GM19240 (cell line): ENCODE results near the gene RASD2.
A peak's percentile ranks its signal among the peaks of the same experiment; 100 is the strongest.

Experiments used
- DNase-seq: peaks from one replicate; pipeline ENCODE4 v3.0.0; 2011; ENCODE audit warnings: low spot score; ENCODE audit not compliant: insufficient read length

Gene RASD2

DNA sequence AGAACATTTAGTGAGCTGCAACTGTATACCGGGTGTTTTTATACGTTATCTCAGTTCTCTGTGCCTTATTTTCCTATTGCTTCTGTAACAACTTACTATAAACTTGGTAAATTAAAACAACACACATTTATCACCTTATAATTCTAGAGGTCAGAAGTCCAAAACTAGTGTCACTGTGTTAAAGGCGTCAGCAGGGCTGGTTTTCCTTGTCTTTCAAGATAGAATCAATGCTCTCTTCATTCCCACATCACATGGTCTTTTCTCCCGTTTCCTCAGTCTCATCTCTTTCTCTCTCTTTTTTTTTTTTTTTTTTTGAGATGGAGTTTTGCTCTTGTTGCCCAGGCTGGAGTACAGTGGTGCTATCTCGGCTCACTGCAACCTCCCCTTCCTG, 40.4 kb downstream of the RASD2 start:
- DNase-seq: no peak

DNA sequence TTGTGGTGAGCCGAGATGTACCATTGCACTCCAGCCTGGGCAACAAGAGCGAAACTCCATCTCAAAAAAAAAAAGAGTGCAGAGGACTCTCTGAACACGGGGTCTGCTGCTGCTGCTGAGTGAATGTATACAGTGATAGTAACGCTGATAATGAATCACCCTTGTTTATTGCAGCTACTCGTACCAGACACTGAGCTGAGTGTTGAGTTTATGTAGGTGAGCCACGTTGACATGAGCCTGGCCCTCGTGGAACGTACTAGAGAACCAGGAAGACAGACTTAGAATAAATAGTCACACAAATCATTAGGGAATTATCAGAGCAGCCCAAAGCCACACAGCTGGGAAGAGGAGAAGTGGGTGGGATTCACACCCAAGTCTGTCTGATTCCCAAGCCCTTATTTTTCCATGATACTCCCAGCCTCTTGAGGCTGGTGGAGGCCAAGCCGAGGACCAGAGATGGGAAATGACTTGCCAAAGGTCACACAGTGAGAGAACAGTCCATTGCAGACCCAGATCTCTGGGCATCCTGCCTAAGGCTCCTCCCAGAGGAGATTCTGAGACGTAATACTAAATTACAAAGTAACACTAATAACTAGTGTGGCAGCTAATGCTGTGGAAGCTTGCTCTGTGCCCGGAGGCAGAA, 41.7 kb downstream of the RASD2 start:
- DNase-seq: no peak

DNA sequence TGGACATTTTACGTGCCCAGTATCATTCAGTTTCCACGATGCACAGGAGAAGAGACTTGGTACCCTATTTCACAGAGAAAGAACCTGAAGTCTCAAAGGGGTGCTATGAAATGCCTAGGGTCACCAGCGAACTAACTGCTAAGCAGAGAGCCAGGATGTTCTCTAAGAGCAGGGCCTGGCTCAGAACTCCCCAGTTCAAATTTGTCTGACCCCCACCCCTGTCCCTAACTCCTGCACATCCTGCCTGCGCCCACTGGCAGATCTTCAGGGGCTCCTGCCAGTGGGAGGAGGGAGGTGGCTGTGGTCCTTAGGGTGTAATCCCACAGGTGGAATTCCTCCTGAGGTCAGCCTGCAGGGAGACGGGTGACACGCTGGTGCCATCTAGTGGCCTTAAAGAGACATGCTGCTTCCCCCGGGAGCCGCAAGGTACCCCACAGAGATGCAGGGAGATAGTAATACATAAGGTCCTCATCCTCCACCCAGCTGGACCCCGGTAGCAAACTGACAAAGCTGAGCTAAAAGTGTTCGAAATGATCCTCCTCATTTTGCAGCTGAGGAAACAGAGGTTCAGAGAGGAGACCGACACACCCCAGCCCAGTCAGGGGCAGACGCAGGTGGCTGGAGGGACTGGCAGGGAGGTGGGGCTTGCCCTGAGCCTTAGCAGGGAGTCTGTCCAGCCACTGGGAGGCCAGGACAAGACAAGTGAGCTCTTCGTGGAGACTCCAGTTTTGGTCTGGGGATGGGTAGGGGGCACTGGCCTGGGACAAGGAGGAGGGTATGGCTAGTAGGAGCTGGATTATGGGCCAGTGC, 42.4 kb downstream of the RASD2 start:
- peak; percentile 87 for DNase-seq

DNA sequence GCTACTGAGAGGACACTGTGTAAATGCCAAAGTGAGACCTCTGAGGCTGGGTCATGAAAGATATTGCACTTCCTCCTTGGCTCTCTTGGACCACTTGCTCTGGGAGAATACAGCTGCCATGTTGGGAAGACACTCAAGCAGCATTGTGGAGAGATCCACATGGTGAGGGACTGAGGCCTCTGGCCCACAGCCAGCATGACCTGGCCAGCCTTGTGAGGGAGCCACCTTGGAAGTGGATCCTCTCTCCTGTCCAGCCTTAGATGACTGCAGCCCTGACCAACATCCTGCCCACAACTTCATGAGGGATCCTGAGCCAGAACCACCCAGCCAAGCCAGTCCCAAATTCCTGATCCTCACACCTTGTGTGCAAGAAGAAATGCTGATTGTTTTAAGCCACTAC, 46.1 kb downstream of the RASD2 start:
- no peak for DNase-seq

DNA sequence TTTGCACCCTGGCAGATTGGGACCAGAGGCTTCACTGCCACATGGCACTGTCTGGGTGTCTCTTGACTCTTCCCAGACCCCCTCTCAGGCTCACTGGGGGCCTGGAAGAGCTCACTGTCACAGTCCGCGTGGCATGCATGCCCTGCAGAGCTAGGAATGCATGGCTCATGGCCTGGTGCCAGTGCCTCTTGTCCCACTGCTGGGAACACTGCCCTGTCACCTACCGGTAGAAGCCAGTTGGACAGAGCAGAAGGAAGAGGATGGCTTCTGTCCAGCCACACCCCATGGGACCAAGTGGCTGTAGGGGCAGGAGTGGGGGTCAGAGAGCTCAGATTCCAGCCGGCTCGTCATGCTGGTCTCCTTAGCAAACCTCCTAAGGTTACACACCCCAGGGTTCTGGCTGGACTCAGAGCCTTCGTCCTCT, 46.8 kb downstream of the RASD2 start:
- DNase-seq: no peak

DNA sequence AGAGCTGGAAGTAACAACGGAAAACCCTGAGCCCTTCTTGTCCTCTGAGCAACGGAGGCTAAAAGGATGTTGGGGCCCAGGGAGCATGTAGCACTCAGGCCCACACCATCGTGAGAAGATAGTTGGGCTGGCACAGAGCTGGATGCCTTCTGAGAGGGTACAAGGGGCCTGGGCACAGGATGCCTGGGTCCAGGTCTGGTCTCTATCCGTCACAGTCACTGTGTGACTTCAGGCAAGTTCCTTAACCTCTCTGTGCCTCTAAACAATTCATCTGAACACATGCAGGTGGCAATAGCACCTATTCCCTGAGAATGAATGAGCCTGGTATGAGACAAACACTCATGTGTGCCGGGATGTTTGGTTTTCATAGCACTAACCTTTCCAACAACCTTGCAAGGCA, 47.3 kb downstream of the RASD2 start:
- no peak for DNase-seq

DNA sequence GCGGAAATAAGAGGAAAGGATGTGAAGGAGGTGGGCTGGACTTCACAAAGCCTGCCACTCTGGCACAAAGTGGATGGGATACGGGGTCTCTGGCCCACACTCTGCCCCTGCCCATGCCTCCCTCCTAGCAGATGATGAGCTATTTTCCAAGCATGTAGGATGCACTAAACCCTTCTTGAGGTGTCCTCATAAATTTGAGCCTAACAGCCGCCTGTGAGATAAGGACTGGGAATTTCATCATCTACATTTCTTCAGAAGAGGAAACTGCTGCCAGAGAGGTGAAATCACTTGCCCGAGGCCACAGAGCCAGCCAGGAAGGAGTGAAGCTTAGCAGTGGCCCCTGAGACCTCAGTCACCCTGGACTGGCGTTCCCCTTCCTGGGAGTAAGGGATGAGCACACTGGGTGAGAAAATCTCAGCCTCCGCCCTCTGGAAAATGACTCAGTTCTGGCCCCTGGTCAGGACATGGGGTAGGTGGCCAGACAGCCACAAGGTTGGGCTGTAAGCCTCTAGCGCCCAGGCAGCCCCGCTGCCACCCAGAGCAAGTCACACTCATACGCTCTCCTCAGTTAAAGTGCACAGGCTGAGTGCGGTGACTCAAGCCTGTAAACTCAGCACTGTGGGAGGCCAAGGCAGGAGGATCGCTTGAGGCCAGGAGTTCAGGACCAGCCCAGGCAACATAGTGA, 48.6 kb downstream of the RASD2 start:
- DNase-seq: no peak

DNA sequence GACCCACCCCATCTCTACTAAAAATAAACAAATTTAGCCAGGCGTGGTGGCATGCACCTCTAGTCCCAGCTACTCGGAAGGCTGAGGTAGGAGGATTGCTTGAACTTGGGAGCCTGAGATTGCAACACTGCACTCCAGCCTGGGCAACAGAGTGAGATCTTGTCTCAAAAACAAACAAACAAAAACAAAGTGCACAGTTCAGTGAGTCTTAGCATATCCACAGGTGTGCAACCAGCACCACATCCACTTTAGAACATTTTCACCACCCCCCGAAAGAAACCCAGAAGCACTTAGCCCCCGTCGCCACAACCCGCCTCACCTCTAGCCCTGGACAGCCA, 49.1 kb downstream of the RASD2 start:
- no peak for DNase-seq

DNA sequence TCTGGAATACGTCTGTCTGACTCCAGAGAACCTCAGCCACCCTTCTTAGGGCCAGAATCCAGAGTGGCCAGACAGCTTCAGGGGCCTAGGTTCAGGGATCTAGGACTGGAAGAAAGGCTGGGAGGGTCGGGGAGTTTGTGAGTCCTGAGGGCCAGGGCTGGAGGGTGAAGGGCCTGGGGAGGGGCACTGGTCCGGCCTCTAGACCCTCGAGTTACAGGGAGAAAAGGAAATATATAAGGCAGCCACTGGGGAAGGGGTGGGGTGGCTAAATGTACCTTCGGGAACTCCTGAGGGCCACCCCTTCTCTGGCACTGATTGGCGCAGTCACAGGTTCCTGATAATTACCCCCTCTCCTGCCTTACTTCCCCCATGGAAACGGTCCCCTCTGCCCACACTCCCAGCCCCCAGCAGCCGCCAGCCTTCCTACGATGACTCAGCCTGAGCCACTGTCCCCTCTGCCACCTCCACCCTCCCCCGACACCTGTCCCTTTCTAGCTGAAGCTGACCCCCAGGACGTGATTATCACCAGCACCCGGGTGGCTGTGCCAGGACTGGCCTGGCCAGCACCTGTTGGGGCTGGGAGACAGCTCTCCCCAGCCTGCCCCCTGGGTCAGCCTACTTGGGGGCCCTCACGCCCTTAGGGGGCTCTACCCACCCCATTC, 50.1 kb downstream of the RASD2 start:
- no peak for DNase-seq

DNA sequence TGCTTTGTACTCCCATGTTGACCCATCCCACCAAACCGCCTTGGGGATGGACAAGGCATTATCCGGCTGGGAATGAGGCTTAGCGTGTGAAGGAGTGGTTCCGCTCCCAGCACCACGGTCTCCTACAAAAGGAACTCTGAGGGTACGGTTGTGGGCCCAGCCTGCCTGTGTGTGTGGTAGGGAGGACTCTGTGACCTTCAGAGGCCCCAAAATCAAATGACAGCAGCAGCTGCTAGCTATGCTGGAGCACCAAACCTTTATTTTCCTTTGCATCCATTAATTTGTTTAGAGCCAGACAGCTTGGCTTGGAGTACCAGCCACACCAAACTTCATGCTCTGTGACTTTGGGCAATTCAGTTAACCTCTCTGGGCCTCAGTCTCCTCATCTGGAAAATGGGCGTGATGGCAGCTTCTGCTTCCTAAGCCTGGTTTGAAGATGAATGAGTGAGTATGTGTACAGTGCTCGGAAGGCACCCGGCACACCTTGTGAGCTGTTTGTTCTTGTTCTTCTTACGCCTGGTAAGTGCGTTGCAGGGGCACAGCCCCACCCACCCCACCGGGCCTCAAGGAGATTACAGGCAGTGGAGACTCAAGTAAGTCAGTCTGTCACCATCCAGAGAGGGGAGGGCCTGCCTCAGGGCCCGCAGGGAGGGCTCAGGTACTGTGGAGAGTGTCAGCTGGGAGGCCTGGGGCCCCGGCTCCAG, 51.2 kb downstream of the RASD2 start:
- DNase-seq: no peak

DNA sequence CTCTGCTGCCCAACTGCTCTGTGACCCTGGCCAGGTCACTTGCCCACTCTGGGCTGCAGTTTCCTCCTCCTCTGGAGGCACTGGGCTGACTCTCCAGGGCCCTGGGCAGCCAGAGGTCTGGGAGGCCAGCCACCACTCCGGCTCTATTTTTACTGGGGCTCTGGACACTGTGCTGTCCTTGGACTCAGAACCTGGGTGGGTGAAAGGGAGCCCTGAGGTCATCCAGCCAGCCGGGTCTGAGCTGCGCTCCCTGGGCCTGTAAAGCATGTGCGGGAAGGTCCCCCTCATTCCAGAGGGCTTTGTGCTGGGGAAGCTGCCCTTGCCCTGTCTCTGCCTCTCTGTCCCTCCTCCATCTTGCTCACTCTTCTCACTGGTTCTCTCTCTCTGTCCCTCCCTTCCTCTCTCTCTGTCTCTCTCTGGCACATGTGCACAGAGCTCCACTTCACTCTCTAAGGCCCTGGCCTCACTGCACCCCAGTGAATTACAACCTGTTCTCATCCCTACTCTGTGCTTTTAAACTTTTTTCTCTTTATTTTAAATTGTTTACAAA, 51.9 kb downstream of the RASD2 start:
- DNase-seq: no peak

DNA sequence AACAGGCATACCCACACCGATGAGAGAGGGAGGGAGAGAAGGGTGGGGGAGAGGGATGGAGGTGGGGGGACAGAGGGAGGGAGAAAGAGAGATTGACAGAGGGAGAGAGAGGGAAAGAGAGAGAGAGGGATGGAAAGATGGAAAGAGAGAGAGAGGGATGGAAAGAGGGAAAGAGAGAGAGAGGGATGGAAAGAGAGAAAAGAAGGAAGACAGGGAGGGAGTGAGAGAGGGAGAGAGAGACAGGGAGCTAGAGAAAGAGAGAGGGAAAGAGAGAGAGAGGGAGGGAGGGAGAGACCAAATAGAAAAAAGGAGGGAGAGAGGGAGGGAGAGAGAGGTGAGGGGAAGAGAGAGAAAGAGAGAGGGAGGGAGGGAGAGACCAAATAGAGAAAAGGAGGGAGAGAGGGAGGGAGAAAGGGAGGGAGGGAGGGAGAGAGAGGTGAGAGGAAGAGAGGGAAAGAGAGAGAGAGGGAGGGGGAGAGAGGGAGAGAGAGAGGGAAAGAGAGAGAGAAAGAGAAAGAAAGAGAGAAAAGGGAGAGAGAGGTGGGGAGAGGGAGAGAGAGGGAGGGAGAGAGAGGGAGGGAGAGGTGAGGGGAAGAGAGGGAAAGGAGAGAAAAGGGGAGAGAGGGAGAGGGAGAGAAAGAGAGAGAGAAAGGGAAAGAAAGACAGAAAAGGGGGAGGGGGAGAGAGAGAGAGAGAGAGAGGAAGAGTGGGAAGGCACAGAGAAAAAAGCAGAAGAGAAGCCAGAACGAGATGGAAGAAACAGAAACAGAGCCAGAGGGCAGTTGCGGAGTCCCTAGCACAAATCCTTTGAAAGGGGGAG, 52.6 kb downstream of the RASD2 start:
- no peak for DNase-seq

DNA sequence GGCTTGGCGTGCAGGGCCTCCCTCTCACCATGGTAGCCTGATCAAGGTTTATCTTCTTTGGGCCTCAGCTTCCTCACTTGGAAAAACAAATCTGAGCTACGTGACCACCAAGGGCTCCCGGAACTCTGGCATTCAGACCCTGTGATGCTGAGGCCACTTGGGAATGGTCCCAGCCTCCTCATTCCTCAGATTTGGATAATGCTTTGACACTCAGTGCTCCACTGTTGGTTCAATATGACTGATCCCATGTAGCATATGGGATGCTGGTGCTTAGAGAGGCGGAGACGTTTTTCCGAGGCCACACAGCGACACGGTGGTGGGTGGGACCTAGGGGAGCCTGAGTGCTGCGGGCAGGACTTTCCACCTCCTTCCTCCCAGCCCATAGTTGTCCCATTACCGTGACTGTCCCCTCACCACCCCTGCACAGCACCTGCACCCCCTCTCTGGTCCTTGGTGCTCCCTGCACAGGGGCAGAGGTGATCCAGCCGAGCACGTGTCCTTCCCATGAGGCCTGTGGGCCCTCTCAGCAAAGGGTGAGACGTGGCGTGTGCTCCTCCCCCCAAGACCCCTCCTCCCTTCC, 53.4 kb downstream of the RASD2 start:
- DNase-seq: no peak

DNA sequence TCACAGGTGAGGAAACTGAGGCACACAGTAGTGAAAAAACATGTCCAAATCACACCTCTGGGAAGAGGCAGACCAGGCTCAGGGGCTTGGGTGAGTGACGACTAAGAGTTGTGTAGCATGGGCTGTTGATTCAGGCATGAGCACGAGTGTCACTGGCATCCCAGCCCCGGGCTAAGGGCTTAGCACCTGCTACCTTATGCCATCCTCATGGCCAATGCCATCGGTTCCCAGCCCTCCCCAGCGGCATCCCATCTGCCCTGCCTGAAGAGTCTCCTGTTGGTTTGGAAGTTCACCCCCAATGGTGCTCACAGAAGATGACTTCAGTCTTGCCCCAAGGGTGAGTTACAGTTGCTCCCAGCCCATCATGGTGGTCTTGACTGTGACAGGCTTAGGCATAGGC, 54.1 kb downstream of the RASD2 start:
- no peak for DNase-seq

DNA sequence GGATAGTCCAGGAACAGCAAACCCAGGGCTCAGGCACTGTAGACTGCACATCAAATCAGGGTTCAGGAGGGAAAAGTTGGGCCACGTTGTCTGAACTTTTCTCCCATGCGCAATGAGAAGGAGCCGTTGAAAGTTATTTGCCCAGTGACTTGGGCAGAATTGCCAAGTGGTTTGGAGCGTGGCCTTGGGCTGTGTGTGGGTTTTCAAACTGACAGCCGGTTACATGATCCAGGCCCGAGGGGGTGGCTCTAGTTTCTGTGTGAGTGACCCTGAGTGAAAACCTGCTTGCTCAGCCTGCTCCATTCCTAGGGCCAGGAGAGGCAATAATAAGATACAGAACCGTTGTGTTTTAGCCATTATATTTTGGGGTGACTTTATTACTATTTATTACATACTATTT, 56.2 kb downstream of the RASD2 start:
- DNase-seq: no peak

DNA sequence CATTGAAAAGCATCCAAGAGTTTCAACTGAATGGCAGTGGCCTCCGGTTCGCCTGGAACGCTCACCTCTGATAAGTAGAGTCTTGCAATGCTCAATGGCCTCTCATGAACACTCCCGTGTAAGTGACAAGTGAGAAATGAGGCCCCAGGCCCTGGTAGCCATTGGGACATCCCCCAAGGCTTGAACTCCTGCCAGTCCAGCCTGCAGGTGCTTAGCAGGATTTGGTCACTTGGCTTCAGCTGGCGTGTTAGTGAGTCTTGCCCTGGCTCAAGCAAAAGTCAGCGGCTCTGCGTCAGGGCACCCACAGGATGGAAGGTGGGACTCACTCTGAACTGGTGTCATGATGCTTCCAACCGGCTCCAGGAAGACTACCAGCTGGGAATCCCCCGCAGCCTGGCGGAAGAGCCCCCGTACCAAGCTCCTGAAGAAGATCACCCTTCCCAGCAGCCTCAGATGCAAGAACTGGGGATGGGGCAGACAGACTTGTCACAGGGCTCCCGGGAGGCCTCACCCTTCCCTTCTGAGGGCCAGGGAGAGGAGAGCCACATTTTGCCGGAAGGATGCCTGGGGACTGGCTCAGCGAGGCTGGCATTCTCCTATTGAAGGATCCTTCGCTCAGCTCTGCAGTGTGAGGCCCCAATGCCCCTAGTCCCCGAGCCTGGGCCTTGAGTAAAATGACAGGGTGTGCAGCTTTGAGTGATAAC, 57.2 kb downstream of the RASD2 start:
- DNase-seq: no peak

DNA sequence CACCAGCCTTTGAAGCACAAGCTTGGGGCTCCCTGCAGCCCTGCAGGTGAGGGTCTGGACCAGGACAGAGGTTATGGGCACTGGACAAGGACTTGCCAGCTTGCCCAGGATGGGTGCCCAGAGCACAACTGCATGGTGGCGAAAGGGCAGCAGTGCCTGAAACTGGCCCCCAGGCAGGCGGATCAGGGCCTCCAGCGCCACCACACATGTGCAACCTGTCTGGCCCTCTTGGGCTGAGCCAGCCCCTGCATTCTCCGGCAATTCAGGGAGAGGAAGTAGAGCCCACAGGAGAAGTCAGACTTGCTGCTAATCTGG, 57.7 kb downstream of the RASD2 start:
- DNase-seq: no peak

DNA sequence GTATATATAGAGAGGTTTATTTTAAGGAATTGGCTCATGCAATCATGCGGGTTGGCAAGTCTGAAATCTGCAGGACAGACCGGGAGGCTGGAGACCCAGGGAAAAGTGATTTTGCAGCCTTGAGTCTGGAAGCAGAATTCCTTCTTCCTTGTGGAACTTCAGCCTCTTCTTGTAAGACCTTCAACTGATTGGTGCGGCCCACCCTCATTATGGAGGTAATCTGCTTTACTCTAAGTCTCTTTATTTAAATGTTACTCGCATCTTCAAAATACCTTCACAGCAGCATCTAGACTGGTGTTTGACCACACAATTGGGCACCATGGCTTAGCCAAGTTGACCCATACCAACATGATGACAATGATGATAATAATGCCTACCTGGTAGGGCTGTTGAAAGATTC, 58.7 kb downstream of the RASD2 start:
- no peak for DNase-seq

DNA sequence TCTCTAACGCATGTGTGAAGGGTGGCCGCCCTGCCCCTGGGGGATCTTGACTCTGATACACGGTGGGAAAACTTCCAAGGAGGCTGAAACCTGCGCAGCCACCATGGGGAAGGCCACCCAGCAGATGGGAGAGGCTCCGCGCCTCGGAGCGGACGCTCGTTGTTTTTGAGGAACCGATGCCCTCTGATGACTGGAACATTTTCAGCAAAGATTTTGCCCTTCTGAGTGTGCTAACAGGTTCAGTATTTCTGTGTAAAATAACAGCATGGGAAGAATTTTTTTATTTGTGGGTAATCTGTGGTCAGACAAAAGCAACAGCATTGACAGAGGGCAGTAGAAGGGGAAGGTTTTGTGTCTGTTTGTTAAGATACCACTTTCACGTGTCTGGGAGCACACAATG, 59.8 kb downstream of the RASD2 start:
- no peak for DNase-seq
